HepG2 (cell line): ENCODE measurements around the gene GAN. TPM values are rescaled to one million over a fixed set of nuclear protein-coding genes. Genes with fewer than 3 reads are reported as not detected.

Experiments
- CBX2 ChIP-seq, 2 experiments: fragments of 200-600 bp in 1 of 2; sonication (generic); formaldehyde crosslinking in 1 of 2; IDR thresholded peaks; 2 replicates each; pipeline versions ENCODE4 v1.7.0 to v1.8.1; 2018 to 2022; ENCODE audit warnings: low read depth in 2 of 2, low read length in 1 of 2, mild to moderate bottlenecking in 1 of 2, missing genetic modification reagents in 1 of 2
- HDAC1 ChIP-seq: sonication (generic); formaldehyde crosslinking; IDR thresholded peaks from 2 replicates; pipeline ENCODE4 v1.5.1; 2020; ENCODE audit warnings: mild to moderate bottlenecking, missing genetic modification reagents
- HOXA9 ChIP-seq: sonication (generic); formaldehyde crosslinking; IDR thresholded peaks from 2 replicates; pipeline ENCODE4 v1.8.1; 2022; ENCODE audit warnings: missing genetic modification reagents, mild to moderate bottlenecking, moderate library complexity, borderline replicate concordance
- IKZF4 ChIP-seq: sonication (generic); formaldehyde crosslinking; IDR thresholded peaks from 2 replicates; pipeline ENCODE4 v1.5.1; 2020; ENCODE audit warnings: borderline replicate concordance, mild to moderate bottlenecking, low read depth, missing genetic modification reagents; ENCODE audit errors: not compliant biosample characterization
- KDM4B ChIP-seq: sonication (generic); formaldehyde crosslinking; IDR thresholded peaks from 2 replicates; pipeline ENCODE4 v1.4.0; 2020; ENCODE audit warnings: missing genetic modification reagents
- PAWR ChIP-seq: sonication (generic); formaldehyde crosslinking; IDR thresholded peaks from 2 replicates; pipeline ENCODE4 v1.4.0; 2020; ENCODE audit warnings: missing genetic modification reagents, mild to moderate bottlenecking, borderline replicate concordance
- REL ChIP-seq: sonication (generic); formaldehyde crosslinking; conservative IDR thresholded peaks from 2 replicates; pipeline ENCODE4 v1.8.0; 2022; ENCODE audit warnings: mild to moderate bottlenecking, missing genetic modification reagents, moderate library complexity
- STAG1 ChIP-seq: sonication (generic); formaldehyde crosslinking; IDR thresholded peaks from 2 replicates; pipeline ENCODE4 v1.4.0; 2020; ENCODE audit warnings: missing genetic modification reagents
- SUZ12 ChIP-seq: fragments of 150-350 bp; IDR thresholded peaks from 2 replicates; pipeline ENCODE4 v1.6.1; 2014; ENCODE audit warnings: low read depth, low read length
- THYN1 ChIP-seq: sonication (generic); formaldehyde crosslinking; IDR thresholded peaks from 2 replicates; pipeline ENCODE4 v1.8.1; 2023; ENCODE audit warnings: low read depth, mild to moderate bottlenecking, moderate library complexity, missing genetic modification reagents, borderline replicate concordance
- ZBTB38 ChIP-seq: sonication (generic); formaldehyde crosslinking; IDR thresholded peaks from 2 replicates; pipeline ENCODE4 v1.5.1; 2020; ENCODE audit warnings: mild to moderate bottlenecking, missing genetic modification reagents
- ZC3H4 ChIP-seq: sonication (generic); formaldehyde crosslinking; IDR thresholded peaks from 2 replicates; pipeline ENCODE4 v1.4.0; 2020; ENCODE audit warnings: missing genetic modification reagents, borderline replicate concordance
- ZNF160 ChIP-seq: sonication (generic); formaldehyde crosslinking; IDR thresholded peaks from 2 replicates; pipeline ENCODE4 v1.8.0; 2022; ENCODE audit warnings: mild to moderate bottlenecking, inconsistent platforms, missing genetic modification reagents
- ZNF432 ChIP-seq: sonication (generic); formaldehyde crosslinking; IDR thresholded peaks from 2 replicates; pipeline ENCODE4 v1.5.0; 2020; ENCODE audit warnings: missing genetic modification reagents, mild to moderate bottlenecking, borderline replicate concordance
- polyA plus RNA-seq, 8 experiments: library from polyadenylated mRNA; depleted of rRNA in 3 of 8; stranded (reverse) in 7 of 8; unstranded in 1 of 8; fragments of >200 nt; fragmentation: Illumina TruSeq in 4 of 8; extraction: Trizol in 4 of 8; gene quantifications; 2 replicates each; pipeline versions ENCODE4 v1.2.1 to v1.2.3, GENCODE V29; 2011 to 2016; ENCODE audit warnings: low read depth in 4 of 8, missing spikeins in 1 of 8, mixed read lengths in 1 of 8; ENCODE audit not compliant: insufficient read depth in 1 of 8
- total RNA-seq, 5 experiments: library from RNA; depleted of rRNA; stranded (reverse); fragments of >200 nt; fragmentation: Illumina TruSeq; extraction: Trizol; gene quantifications; 2 replicates each; pipeline ENCODE4 v1.2.3, GENCODE V29; 2016; ENCODE audit warnings: low read depth in 1 of 5
- TF ChIP-seq, protein P1 (sequence below): IDR thresholded peaks from 2 replicates; pipeline ENCODE4 v1.4.0; 2020; ENCODE audit warnings: mild to moderate bottlenecking, missing genetic modification reagents
- TF ChIP-seq, protein P2 (sequence below): sonication (generic); formaldehyde crosslinking; IDR thresholded peaks from 2 replicates; pipeline ENCODE4 v1.9.0; 2021; ENCODE audit warnings: mild to moderate bottlenecking, missing genetic modification reagents

Gene GAN
- total and polyA plus RNA-seq, 2 of the 13 experiments (the other 11 are each of a cell fraction or from before 2014, with no cell fraction given) = 4.3 to 11.0 TPM

DNA sequence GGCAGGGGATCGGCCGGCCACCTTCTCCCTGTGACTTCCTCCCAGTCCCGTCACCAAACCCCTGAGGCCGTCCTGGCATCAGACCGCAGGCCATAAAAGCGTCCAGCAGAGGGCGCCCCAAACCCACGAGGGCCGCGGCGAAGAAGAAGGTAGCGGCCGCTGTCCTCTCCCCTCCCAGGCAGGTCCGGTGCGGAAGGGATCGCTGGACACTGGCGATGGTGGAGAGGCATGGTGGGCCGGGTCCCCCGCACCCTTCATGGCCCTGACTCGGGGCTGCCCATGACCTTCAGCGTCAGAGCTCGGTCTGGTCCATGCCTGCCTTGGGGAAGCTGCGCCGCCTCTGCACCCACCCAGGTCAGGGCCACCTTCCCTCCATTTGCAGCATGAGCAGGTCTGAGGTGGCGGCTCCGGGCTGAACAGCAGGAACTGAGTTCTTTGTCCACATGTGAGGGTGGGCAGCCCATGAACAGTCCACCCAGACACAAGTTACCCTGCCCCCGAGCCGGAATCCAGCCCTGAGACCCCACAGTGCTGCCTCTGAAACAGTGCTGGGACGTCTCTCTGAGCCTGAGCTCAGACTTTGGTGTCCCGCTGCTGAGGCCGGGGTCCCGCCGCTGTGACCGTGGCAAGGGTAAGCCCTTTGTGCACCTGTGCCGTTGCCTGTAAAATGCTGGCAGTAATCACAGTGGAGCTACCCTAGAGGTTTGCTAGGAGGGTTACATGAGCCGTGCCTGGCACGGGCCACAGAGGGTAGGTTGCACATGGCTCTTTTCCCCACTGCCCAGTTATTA, 89.0 kb downstream of the GAN start (continued):
- TF ChIP-seq, protein P1, sequence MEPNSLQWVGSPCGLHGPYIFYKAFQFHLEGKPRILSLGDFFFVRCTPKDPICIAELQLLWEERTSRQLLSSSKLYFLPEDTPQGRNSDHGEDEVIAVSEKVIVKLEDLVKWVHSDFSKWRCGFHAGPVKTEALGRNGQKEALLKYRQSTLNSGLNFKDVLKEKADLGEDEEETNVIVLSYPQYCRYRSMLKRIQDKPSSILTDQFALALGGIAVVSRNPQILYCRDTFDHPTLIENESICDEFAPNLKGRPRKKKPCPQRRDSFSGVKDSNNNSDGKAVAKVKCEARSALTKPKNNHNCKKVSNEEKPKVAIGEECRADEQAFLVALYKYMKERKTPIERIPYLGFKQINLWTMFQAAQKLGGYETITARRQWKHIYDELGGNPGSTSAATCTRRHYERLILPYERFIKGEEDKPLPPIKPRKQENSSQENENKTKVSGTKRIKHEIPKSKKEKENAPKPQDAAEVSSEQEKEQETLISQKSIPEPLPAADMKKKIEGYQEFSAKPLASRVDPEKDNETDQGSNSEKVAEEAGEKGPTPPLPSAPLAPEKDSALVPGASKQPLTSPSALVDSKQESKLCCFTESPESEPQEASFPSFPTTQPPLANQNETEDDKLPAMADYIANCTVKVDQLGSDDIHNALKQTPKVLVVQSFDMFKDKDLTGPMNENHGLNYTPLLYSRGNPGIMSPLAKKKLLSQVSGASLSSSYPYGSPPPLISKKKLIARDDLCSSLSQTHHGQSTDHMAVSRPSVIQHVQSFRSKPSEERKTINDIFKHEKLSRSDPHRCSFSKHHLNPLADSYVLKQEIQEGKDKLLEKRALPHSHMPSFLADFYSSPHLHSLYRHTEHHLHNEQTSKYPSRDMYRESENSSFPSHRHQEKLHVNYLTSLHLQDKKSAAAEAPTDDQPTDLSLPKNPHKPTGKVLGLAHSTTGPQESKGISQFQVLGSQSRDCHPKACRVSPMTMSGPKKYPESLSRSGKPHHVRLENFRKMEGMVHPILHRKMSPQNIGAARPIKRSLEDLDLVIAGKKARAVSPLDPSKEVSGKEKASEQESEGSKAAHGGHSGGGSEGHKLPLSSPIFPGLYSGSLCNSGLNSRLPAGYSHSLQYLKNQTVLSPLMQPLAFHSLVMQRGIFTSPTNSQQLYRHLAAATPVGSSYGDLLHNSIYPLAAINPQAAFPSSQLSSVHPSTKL = peak; percentile 53
- TF ChIP-seq KDM4B (CRISPR knock-in tag) = peak; percentile 69; the same call in 1 of the 2 replicates
- peak; percentile 100 for TF ChIP-seq STAG1 (CRISPR knock-in tag)
- TF ChIP-seq IKZF4 (CRISPR knock-in tag) = peak; percentile 80
- TF ChIP-seq CBX2 (IDR thresholded peaks at IDR 0.05; ENCODE audit: low read depth, low read length) = no peak
- TF ChIP-seq CBX2 (CRISPR knock-in tag; IDR thresholded peaks at IDR 0.05; ENCODE audit: low read depth) = peak; percentile 78; the same call in 1 of the 2 replicates
- no peak for TF ChIP-seq ZC3H4 (CRISPR knock-in tag)
- TF ChIP-seq PAWR (CRISPR knock-in tag) = no peak
- no peak for TF ChIP-seq HOXA9 (CRISPR knock-in tag)
- TF ChIP-seq, protein P2, sequence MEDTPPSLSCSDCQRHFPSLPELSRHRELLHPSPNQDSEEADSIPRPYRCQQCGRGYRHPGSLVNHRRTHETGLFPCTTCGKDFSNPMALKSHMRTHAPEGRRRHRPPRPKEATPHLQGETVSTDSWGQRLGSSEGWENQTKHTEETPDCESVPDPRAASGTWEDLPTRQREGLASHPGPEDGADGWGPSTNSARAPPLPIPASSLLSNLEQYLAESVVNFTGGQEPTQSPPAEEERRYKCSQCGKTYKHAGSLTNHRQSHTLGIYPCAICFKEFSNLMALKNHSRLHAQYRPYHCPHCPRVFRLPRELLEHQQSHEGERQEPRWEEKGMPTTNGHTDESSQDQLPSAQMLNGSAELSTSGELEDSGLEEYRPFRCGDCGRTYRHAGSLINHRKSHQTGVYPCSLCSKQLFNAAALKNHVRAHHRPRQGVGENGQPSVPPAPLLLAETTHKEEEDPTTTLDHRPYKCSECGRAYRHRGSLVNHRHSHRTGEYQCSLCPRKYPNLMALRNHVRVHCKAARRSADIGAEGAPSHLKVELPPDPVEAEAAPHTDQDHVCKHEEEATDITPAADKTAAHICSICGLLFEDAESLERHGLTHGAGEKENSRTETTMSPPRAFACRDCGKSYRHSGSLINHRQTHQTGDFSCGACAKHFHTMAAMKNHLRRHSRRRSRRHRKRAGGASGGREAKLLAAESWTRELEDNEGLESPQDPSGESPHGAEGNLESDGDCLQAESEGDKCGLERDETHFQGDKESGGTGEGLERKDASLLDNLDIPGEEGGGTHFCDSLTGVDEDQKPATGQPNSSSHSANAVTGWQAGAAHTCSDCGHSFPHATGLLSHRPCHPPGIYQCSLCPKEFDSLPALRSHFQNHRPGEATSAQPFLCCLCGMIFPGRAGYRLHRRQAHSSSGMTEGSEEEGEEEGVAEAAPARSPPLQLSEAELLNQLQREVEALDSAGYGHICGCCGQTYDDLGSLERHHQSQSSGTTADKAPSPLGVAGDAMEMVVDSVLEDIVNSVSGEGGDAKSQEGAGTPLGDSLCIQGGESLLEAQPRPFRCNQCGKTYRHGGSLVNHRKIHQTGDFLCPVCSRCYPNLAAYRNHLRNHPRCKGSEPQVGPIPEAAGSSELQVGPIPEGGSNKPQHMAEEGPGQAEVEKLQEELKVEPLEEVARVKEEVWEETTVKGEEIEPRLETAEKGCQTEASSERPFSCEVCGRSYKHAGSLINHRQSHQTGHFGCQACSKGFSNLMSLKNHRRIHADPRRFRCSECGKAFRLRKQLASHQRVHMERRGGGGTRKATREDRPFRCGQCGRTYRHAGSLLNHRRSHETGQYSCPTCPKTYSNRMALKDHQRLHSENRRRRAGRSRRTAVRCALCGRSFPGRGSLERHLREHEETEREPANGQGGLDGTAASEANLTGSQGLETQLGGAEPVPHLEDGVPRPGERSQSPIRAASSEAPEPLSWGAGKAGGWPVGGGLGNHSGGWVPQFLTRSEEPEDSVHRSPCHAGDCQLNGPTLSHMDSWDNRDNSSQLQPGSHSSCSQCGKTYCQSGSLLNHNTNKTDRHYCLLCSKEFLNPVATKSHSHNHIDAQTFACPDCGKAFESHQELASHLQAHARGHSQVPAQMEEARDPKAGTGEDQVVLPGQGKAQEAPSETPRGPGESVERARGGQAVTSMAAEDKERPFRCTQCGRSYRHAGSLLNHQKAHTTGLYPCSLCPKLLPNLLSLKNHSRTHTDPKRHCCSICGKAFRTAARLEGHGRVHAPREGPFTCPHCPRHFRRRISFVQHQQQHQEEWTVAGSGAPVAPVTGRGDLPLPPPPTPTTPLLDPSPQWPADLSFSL (CRISPR knock-in tag) = 0 out of 2 replicates have a peak, but pooled peaks have one; percentile 50
- no peak for TF ChIP-seq SUZ12
- no peak for TF ChIP-seq THYN1 (CRISPR knock-in tag)
- 0 out of 2 replicates have a peak, but pooled peaks have one; percentile 52 for TF ChIP-seq ZNF160 (CRISPR knock-in tag)
- TF ChIP-seq HDAC1 (CRISPR knock-in tag) = peak; percentile 81
- TF ChIP-seq REL (CRISPR knock-in tag) = no peak
- peak; percentile 85 for TF ChIP-seq ZBTB38 (CRISPR knock-in tag)
- no peak for TF ChIP-seq ZNF432
